IMR-90 (cell line): Measurements from ENCODE around the gene ERBB4. TPM values are rescaled to one million over a fixed set of nuclear protein-coding genes. Genes with fewer than 3 reads are reported as not detected.

Experiments used
- ATAC-seq: fragments of 200-7000 bp; cut with Tn5 transposase; 2 replicates; pipeline ENCODE4 v1.9.1; 2020; ENCODE audit warnings: low read depth, mild to moderate bottlenecking, moderate library complexity
- BruUV-seq: library from RNA; stranded (reverse); fragments of 400-500 nt; replicated peaks from 2 replicates; lab custom pipeline; 2021; lab: Mats Ljungman, UMichigan
- CTCF ChIA-PET: fragments of 300-600 bp; formaldehyde crosslinking; extraction: SDS; loops from one replicate; lab custom pipeline; 2021; ENCODE audit warnings: antibody characterized with exemption; lab: Yijun Ruan, JAX
- POLR2A ChIA-PET: fragments of 300-600 bp; sonication (Branson Sonifier 250); formaldehyde crosslinking; loops from one replicate; lab custom pipeline; 2022; ENCODE audit warnings: antibody characterized with exemption; ENCODE audit not compliant: unreplicated experiment; lab: Charles Lee
- DNase-seq: peaks from one replicate; pipeline ENCODE4 v3.0.0; 2013
- H2AFZ ChIP-seq: replicated peaks from 2 replicates; pipeline ENCODE3; 2013; ENCODE audit warnings: low read length, mild to moderate bottlenecking; ENCODE audit not compliant: poor library complexity
- H2AK5ac ChIP-seq: 2 replicates; pipeline ENCODE4 v1.6.1; 2013; ENCODE audit warnings: low read depth, low read length, inconsistent platforms
- H2AK9ac ChIP-seq: replicated peaks from 2 replicates; pipeline ENCODE3; 2013; ENCODE audit warnings: mild to moderate bottlenecking, low read depth, low read length, moderate library complexity; ENCODE audit not compliant: poor library complexity
- H2BK120ac ChIP-seq: 2 replicates; pipeline ENCODE4 v1.6.1; 2013; ENCODE audit warnings: low read depth, low read length, inconsistent platforms
- H2BK15ac ChIP-seq: 3 replicates; pipeline ENCODE4 v1.6.1; 2013; ENCODE audit warnings: low read depth, low read length, inconsistent platforms
- H2BK20ac ChIP-seq: 2 replicates; pipeline ENCODE4 v1.6.1; 2013; ENCODE audit warnings: low read depth, mild to moderate bottlenecking, inconsistent platforms, low read length, moderate library complexity
- H2BK5ac ChIP-seq: 2 replicates; pipeline ENCODE4 v1.6.1; 2013; ENCODE audit warnings: mild to moderate bottlenecking, low read depth, low read length, inconsistent platforms; ENCODE audit not compliant: poor library complexity, severe bottlenecking
- H3K14ac ChIP-seq: replicated peaks from 2 replicates; pipeline ENCODE4 v1.6.1; 2013; ENCODE audit warnings: low read depth, low read length, inconsistent platforms
- H3K18ac ChIP-seq: 2 replicates; pipeline ENCODE4 v1.6.1; 2013; ENCODE audit warnings: low read depth, low read length, control low read depth
- H3K23ac ChIP-seq: 2 replicates; pipeline ENCODE4 v1.6.1; 2013; ENCODE audit warnings: low read depth, low read length, inconsistent platforms
- H3K27ac ChIP-seq: 2 replicates; pipeline ENCODE4 v1.5.1; 2013; ENCODE audit warnings: mild to moderate bottlenecking, control low read depth, low read length; ENCODE audit not compliant: insufficient read depth
- H3K27me3 ChIP-seq: 2 replicates; pipeline ENCODE4 v1.6.1; 2013; ENCODE audit warnings: low read length; ENCODE audit not compliant: control insufficient read depth, insufficient read depth
- H3K36me3 ChIP-seq: 2 replicates; pipeline ENCODE4 v1.6.1; 2013; ENCODE audit warnings: low read length, mixed read lengths; ENCODE audit not compliant: control insufficient read depth, insufficient read depth
- H3K4ac ChIP-seq: 2 replicates; pipeline ENCODE4 v1.6.1; 2013; ENCODE audit warnings: low read depth, low read length, inconsistent platforms
- H3K4me1 ChIP-seq: 2 replicates; pipeline ENCODE4 v1.6.1; 2013; ENCODE audit warnings: low read length, mixed read lengths; ENCODE audit not compliant: control insufficient read depth, insufficient read depth
- H3K4me2 ChIP-seq: 2 replicates; pipeline ENCODE4 v1.6.1; 2013; ENCODE audit warnings: low read depth, mild to moderate bottlenecking, control low read depth, low read length, moderate library complexity
- H3K4me3 ChIP-seq: 2 replicates; pipeline ENCODE4 v1.5.1; 2013; ENCODE audit warnings: low read depth, mild to moderate bottlenecking, control low read depth, low read length, moderate library complexity; ENCODE audit not compliant: insufficient read depth
- H3K56ac ChIP-seq: 2 replicates; pipeline ENCODE4 v1.6.1; 2013; ENCODE audit warnings: low read length, inconsistent platforms; ENCODE audit not compliant: insufficient read depth; ENCODE audit errors: extremely low read depth
- H3K79me1 ChIP-seq, 2 experiments: 2 replicates each; pipeline ENCODE4 v1.6.1; 2013; ENCODE audit warnings: low read length in 2 of 2, inconsistent platforms in 1 of 2, low read depth in 1 of 2
- H3K9ac ChIP-seq: 2 replicates; pipeline ENCODE4 v1.6.1; 2013; ENCODE audit warnings: low read depth, low read length, control low read depth
- H3K9me1 ChIP-seq: 2 replicates; pipeline ENCODE4 v1.6.1; 2013; ENCODE audit warnings: low read length, inconsistent platforms; ENCODE audit not compliant: insufficient read depth
- H3K9me3 ChIP-seq: 2 replicates; pipeline ENCODE4 v1.6.1; 2013; ENCODE audit warnings: low read length; ENCODE audit not compliant: control insufficient read depth, insufficient read depth
- H4K20me1 ChIP-seq: 2 replicates; pipeline ENCODE4 v1.6.1; 2013; ENCODE audit warnings: low read length, inconsistent platforms; ENCODE audit not compliant: insufficient read depth
- H4K5ac ChIP-seq: 2 replicates; pipeline ENCODE4 v1.6.1; 2013; ENCODE audit warnings: mild to moderate bottlenecking, low read depth, low read length, control low read depth
- H4K8ac ChIP-seq, 2 experiments: 2 replicates each; pipeline ENCODE4 v1.6.1; 2013; ENCODE audit warnings: low read depth in 2 of 2, low read length in 2 of 2, control low read depth in 1 of 2, inconsistent platforms in 1 of 2
- H4K91ac ChIP-seq: 2 replicates; pipeline ENCODE4 v1.6.1; 2013; ENCODE audit warnings: low read depth, low read length, inconsistent platforms; ENCODE audit not compliant: insufficient read depth
- MAFK ChIP-seq: IDR thresholded peaks from 2 replicates; pipeline ENCODE4 v1.6.1; 2012; ENCODE audit warnings: low read depth, low read length, improper control_type of control experiment
- NFE2L2 ChIP-seq: fragments of 150-350 bp; IDR thresholded peaks from 2 replicates; pipeline ENCODE4 v1.6.1; 2016; ENCODE audit warnings: low read depth, mild to moderate bottlenecking, low read length
- WGBS, 2 experiments: methylation state at CpG; one replicate each; pipeline versions ENCODE4 v1.1.5 to v1.1.7; 2013; ENCODE audit warnings: missing lambda C conversion rate in 2 of 2; ENCODE audit not compliant: insufficient read length in 1 of 2; ENCODE audit errors: extremely low coverage in 2 of 2; 5-methylcytosine and 5-hydroxymethylcytosine counted together
- dilution Hi-C: fragments of 300-500 bp; cut with HindIII; formaldehyde crosslinking; loops from one replicate; pipeline ENCODE4 v1.14.3; 2018; ENCODE audit warnings: low sequenced_read_pairs; ENCODE audit not compliant: unreplicated experiment
- in situ Hi-C: fragments of 300-500 bp; cut with MboI; formaldehyde crosslinking; loops from 3 replicates; pipeline ENCODE4 v1.14.3; 2019; ENCODE audit warnings: low sequenced_read_pairs, inconsistent platforms, mixed read lengths
- intact Hi-C: fragments of 100-400 bp; cut with micrococcal nuclease; formaldehyde crosslinking; loops from 2 replicates; pipeline ENCODE4 v1.10.0; 2022
- polyA plus RNA-seq, 3 experiments: library from polyadenylated mRNA; depleted of rRNA; stranded (reverse); fragments of >200 nt; gene quantifications; 2 replicates each; pipeline ENCODE4 v1.2.3, GENCODE V29; 2012; ENCODE audit warnings: low replicate concordance in 1 of 3
- total RNA-seq: library from RNA; depleted of rRNA; stranded (reverse); fragments of >200 nt; gene quantifications from 2 replicates; pipeline ENCODE4 v1.2.3, GENCODE V29; 2012

The ERBB4 gene
- total and polyA plus RNA-seq, 2 of the 4 experiments (the other 2 are of a cell fraction) = not detected

GRCh38 chr2:212554233-212554632 lies 15.6 kb upstream of the ERBB4 start:
- Histone ChIP-seq H3K4ac (no peak overlapping the region), H3K36me3 (no peaks in the 10 kb centered on the region), H3K27ac (no peak overlapping the region), H3K56ac (no peak overlapping the region), H3K27me3 (no peaks in the 10 kb centered on the region), H2BK5ac (no peak overlapping the region), H2BK15ac (no peak overlapping the region), H4K91ac (no peak overlapping the region), H3K4me2 (no peak overlapping the region), H2BK120ac (no peak overlapping the region), H3K4me1 (no peaks in the 10 kb centered on the region), H3K4me3 (no peak overlapping the region), H3K9me1 (no peaks in the 10 kb centered on the region), H2AK9ac (no peak overlapping the region), H3K14ac (no peak overlapping the region), H4K20me1 (no peaks in the 10 kb centered on the region), H2AFZ (no peak overlapping the region), H3K79me1 (no peaks in the 10 kb centered on the region), H3K9ac (no peak overlapping the region), H4K8ac (no peak overlapping the region), H3K18ac (no peak overlapping the region), H3K23ac (no peak overlapping the region), H3K9me3 (no peaks in the 10 kb centered on the region), H2AK5ac (no peak overlapping the region), H4K5ac (no peak overlapping the region), H2BK20ac (no peak overlapping the region)
- in situ Hi-C loops = loop anchor here (10.0 kb wide), 1 partner anchor 799 kb away; no protein-coding TSS in a partner anchor
- BruUV-seq = no TSS peak
- no CpG with 5 or more reads among the region's 2 CpGs for whole genome bisulfite sequencing, 2 experiments
- ChIA-PET POLR2A (no interaction called here), CTCF (interaction anchor here (0.8 to 1.1 kb wide), 2 partner anchors 19 to 809 kb away, joined by 3 to 4 read pairs; no protein-coding TSS in a partner anchor)
- intact Hi-C loops = no loop called here
- 0 out of 2 replicates have a peak, but pooled peaks have one; percentile 9 for TF ChIP-seq MAFK
- TF ChIP-seq NFE2L2 = no peak
- ATAC-seq (no peak), DNase-seq (no peak)
- dilution Hi-C loops = no loop called here
